Left ventricle myocardium inferior (tissue), 1 donor: ENCODE results near the gene ERP29. TPM values are rescaled to one million over a fixed set of nuclear protein-coding genes. Genes with fewer than 3 reads are reported as not detected.

ENCODE experiments used
- DNase-seq: peaks from one replicate; pipeline ENCODE4 v3.0.0-alpha.2; 2020
- H3K27ac ChIP-seq: fragments of 200-600 bp; replicated peaks from 2 replicates; pipeline ENCODE4 v1.8.0; 2021
- H3K27me3 ChIP-seq: fragments of 200-600 bp; 2 replicates; pipeline ENCODE4 v1.8.0; 2021; ENCODE audit warnings: low read depth
- H3K36me3 ChIP-seq: fragments of 200-600 bp; 2 replicates; pipeline ENCODE4 v1.8.0; 2021
- H3K4me1 ChIP-seq: fragments of 200-600 bp; 2 replicates; pipeline ENCODE4 v1.8.0; 2021
- H3K4me3 ChIP-seq: fragments of 200-600 bp; 2 replicates; pipeline ENCODE4 v1.8.0; 2021; ENCODE audit warnings: mild to moderate bottlenecking, moderate library complexity
- H3K9me3 ChIP-seq: fragments of 200-600 bp; replicated peaks from 2 replicates; pipeline ENCODE4 v1.8.0; 2021
- intact Hi-C: fragments of 100-400 bp; cut with micrococcal nuclease; formaldehyde crosslinking; loops from one replicate; pipeline ENCODE4 v1.11.0; 2022
- total RNA-seq: library from RNA; stranded (reverse); fragmentation: NEBNext Ultra II Directional; extraction: Animal tissue kit (Norgen Biotek cat#: 25700); gene quantifications from one replicate; pipeline ENCODE4 v1.2.1, GENCODE V29; 2021
- TF ChIP-seq, protein P1 (sequence below): fragments of 200-600 bp; IDR thresholded peaks from 2 replicates; pipeline ENCODE4 v1.8.0; 2021; ENCODE audit warnings: antibody characterized with exemption, mild to moderate bottlenecking, borderline replicate concordance
- donor health status: DM: no; HTN: yes; CAD: no; lungs with severe emphysema.

The ERP29 gene
- total RNA-seq, 1 donor from 2014 or later, result 49.3 TPM

DNA sequence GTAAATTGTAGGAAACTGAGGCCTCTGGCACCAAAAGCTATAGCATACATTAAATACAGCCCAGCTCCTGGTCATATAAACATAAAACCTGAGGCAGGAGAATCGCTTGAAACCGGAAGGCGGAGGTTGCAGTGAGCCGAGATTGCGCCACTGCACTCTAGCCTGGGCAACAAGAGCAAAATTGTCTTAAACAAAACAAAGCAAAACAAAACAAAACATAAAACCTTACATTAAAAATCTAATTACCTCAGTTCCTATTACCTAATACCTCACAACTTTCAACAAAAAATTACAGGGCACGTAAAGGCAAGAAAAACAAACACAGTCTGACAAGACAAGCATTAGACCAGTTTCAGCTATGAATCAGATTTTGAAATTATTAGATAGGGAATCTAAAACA is 36.9 kb upstream of the ERP29 start:
- H3K27me3 ChIP-seq, result no peaks in the 10 kb centered on the region

DNA sequence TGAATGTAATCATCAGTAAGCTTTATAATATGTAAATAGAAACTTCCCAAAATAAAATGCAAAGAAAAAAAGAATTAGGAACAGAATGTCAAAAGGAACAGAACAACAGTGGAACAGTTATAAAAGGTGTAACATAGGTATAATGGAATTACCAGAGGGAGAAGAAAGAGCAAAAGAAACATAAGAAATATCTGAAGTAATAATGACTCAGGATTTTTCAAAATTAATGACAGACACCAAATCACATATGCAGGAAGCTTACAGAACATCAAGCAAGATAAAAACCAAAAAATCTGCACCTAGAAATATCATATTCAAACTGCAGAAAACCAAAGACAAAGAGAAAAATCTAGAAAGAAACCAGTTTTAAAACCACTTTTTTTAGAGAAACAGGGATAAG is 36.4 kb upstream of the ERP29 start:
- H3K27me3 ChIP-seq, result no peaks in the 10 kb centered on the region
- H3K4me1 ChIP-seq, result peaks cover 5% of the 10 kb centered on the region
- TF ChIP-seq, protein P1, sequence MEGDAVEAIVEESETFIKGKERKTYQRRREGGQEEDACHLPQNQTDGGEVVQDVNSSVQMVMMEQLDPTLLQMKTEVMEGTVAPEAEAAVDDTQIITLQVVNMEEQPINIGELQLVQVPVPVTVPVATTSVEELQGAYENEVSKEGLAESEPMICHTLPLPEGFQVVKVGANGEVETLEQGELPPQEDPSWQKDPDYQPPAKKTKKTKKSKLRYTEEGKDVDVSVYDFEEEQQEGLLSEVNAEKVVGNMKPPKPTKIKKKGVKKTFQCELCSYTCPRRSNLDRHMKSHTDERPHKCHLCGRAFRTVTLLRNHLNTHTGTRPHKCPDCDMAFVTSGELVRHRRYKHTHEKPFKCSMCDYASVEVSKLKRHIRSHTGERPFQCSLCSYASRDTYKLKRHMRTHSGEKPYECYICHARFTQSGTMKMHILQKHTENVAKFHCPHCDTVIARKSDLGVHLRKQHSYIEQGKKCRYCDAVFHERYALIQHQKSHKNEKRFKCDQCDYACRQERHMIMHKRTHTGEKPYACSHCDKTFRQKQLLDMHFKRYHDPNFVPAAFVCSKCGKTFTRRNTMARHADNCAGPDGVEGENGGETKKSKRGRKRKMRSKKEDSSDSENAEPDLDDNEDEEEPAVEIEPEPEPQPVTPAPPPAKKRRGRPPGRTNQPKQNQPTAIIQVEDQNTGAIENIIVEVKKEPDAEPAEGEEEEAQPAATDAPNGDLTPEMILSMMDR, result no peak
- peaks cover 16% of the 10 kb centered on the region for H3K36me3 ChIP-seq
- H3K4me3 ChIP-seq, result no peak overlapping the region
- no peaks in the 10 kb centered on the region for H3K9me3 ChIP-seq
- DNase-seq, result no peak
- intact Hi-C loops, result no loop called here
- no peak overlapping the region for H3K27ac ChIP-seq

More for the DNA sequence above, 36.9 kb upstream of the ERP29 start:
- Histone ChIP-seq H3K4me3 (no peak overlapping the region), H3K36me3 (peaks cover 16% of the 10 kb centered on the region), H3K9me3 (peaks cover 4% of the 10 kb centered on the region), H3K4me1 (peaks cover 5% of the 10 kb centered on the region), H3K27ac (no peak overlapping the region)
- TF ChIP-seq, protein P1, result no peak
- DNase-seq, result no peak
- intact Hi-C loops, result no loop called here

DNA sequence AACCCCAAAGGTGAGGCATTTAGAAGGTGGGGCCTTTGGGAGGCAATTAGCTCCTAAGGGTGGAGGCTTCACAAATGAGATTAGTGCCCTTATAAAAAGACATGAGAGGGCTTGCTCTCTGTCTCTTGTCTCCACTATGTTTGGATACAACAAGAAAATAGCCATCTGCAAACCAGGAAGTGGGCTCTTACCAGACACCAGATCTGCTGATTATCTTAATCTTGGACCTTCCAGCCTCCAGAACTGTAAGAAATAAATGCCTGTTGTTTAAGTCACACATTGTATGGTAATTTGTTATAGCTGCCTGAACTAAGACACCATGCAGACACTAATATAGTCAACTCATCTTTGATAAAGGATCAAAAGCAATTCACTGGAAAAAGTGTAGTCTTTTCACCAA is 34.7 kb upstream of the ERP29 start:
- H3K4me3 ChIP-seq, result no peak overlapping the region
- no peaks in the 10 kb centered on the region for H3K27me3 ChIP-seq
- intact Hi-C loops, result no loop called here
- H3K4me1 ChIP-seq, result peaks cover 5% of the 10 kb centered on the region
- DNase-seq, result no peak
- H3K9me3 ChIP-seq, result no peaks in the 10 kb centered on the region
- H3K27ac ChIP-seq, result no peak overlapping the region
- TF ChIP-seq, protein P1, result no peak
- H3K36me3 ChIP-seq, result peaks cover 12% of the 10 kb centered on the region

DNA sequence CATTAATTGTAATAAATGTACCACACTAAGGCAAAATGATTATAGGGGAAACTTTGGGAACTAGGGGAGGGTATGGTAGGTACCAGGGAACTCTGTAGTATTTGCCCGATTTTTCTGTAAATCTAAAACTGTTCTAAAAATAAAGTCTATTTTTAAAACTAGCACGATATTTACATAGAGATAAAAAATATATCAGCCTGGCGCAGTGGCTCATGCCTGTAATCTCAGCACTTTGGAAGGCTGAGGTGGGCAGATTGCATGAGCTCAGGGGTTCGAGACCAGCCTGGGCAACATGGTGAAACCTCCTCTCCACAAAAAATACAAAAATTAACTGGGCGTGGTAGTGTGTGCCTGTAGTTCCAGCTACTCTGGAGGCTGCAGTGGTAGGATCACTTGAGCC is 32.6 kb upstream of the ERP29 start:
- H3K27me3 ChIP-seq, result no peaks in the 10 kb centered on the region
- no peaks in the 10 kb centered on the region for H3K9me3 ChIP-seq
- DNase-seq, result no peak
- H3K36me3 ChIP-seq, result peaks cover 12% of the 10 kb centered on the region
- peaks cover 5% of the 10 kb centered on the region for H3K4me1 ChIP-seq
- intact Hi-C loops, result no loop called here
- no peak overlapping the region for H3K27ac ChIP-seq
- TF ChIP-seq, protein P1, result no peak
- no peak overlapping the region for H3K4me3 ChIP-seq

DNA sequence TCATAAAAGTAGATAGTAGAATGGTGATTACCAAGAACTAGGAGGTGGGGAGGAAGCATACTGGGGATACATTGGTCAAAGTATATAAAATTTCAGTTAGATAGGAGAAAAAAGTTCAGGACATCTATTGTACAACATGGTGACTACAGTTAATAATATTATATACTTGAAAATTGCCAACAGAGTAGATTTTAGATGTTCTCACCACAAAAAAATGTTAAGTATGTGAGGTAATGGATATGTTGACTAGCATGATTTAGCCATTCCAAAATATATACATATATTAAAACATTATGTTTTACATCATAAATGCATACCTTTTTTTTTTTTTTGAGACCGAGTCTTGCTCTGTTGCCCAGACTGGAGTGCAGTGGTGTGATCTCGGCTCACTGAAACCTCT is 31.2 kb upstream of the ERP29 start:
- Histone ChIP-seq H3K27me3 (no peaks in the 10 kb centered on the region), H3K4me1 (peaks cover 5% of the 10 kb centered on the region), H3K4me3 (no peak overlapping the region), H3K9me3 (no peaks in the 10 kb centered on the region), H3K27ac (no peak overlapping the region), H3K36me3 (peaks cover 12% of the 10 kb centered on the region)
- DNase-seq, result no peak
- TF ChIP-seq, protein P1, result no peak
- intact Hi-C loops, result no loop called here

DNA sequence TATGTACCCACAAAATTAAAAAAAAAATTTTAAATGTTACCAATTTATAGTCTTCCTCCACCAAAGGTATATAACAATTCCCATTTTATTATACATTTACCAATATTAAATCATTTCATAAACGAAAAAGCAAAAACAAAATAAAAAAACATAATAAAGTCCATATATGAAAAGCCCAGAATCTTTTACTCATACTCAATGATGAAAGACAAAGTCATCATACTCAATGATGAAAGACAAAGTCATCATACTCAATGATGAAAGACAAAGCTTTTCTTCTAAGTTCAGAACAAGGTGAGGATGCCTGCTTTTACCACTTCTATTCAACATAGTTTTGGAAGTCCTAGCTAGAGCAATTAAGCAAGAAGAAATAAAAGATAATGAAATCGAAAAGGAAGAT is 28.4 kb upstream of the ERP29 start:
- Histone ChIP-seq H3K4me3 (no peak overlapping the region), H3K36me3 (peaks cover 12% of the 10 kb centered on the region), H3K4me1 (peaks cover 5% of the 10 kb centered on the region), H3K9me3 (no peaks in the 10 kb centered on the region), H3K27ac (no peak overlapping the region), H3K27me3 (no peaks in the 10 kb centered on the region)
- intact Hi-C loops, result no loop called here
- no peak for DNase-seq
- TF ChIP-seq, protein P1, result no peak
